Adrenal gland (tissue), 5 donors: ENCODE measurements around the gene BNIP3.

Source experiments
- CTCF ChIP-seq, 6 experiments: fragments of 450-650 bp in 4 of 6; fragments of 200-600 bp in 2 of 6; sonication (generic) in 1 of 6; IDR thresholded peaks; 1 replicate in 5 of 6; 2 replicates in 1 of 6; pipeline versions ENCODE4 v1.5.1 to v1.8.0; 2016 to 2021; ENCODE audit warnings: antibody characterized with exemption in 6 of 6, mild to moderate bottlenecking in 2 of 6, moderate library complexity in 1 of 6
- POLR2A ChIP-seq, 2 donors: fragments of 450-650 bp; IDR thresholded peaks; one replicate each; pipeline ENCODE4 v1.6.1; 2017; ENCODE audit warnings: antibody characterized with exemption in 2 of 2, mild to moderate bottlenecking in 2 of 2, moderate library complexity in 1 of 2
- donor health status: DM: no; HTN: no; CAD: no.

- TF ChIP-seq CTCF (IDR thresholded peaks at IDR 0.05) (no peak), POLR2A (IDR thresholded peaks at IDR 0.05) (no peak)
Measured at GRCh38 chr10:131944412-131944811, 37.3 kb downstream of the BNIP3 start.
